ENCODE measurements around the gene CRY2. TPM values are rescaled to one million over a fixed set of nuclear protein-coding genes. Genes with fewer than 3 reads are reported as not detected.

CRY2 gene
- total RNA-seq, 6 experiments from 2014 or later, result 19.6 to 104 (median 31.5) TPM

DNA sequence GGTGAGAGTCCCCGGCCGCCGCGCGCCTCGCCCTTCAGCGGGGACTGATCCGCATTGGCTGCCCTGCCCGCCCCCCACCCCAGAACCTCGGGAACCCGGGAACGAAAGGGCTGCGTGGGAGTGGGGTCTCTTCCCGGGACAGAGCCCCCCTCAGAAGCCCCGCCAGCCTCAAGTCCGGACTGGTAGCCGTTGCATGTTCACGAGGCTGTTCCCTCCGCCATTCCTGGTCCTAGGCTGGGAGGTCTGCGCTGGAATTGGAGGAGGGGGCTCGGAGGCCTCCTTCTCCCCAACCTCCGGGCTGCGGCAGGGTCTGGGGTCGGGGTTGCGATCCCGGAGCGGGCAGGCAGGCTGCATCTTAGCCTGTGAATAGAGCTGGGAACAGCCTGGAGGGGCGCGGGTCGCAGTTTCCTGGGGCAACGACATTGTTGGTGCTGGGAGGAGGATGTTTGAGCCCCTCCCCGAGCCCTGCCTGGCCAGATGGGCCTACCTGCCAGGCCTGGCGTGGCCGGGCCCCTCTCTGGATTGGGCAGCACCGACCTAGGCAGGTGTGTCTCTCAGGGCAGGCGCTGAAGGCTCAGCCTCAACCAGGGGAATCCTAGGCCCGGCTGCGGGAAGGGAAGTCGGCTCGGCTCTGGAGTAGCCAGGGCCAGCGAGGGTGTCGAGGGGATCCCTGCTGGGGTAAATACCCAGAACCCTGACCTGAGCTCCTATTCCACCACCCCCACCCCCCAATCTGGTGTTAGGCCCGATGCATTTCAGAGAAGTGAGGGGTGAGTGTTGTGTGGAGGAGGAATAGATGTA lies 38.8 kb downstream of the CRY2 start:
- H3K27ac ChIP-seq, result no peak overlapping the region
- no peaks in the 10 kb centered on the region for H3K9me3 ChIP-seq
- ATAC-seq, result no peak
- H3K4me1 ChIP-seq, result peaks cover 0 to 7% (median 0%) of the 10 kb centered on the region in 4 donors
- peaks cover 0 to 13% (median 8%) of the 10 kb centered on the region in 4 donors for H3K36me3 ChIP-seq
- 35% methylated on average over 4 of the region's 43 CpGs for WGBS (ENCODE audit: insufficient coverage, low coverage, low lambda C conversion rate, missing lambda C conversion rate)
- intact Hi-C loops (cut with DNase I), result no loop called here
- H3K4me3 ChIP-seq, result peak overlapping the region; percentile 23 to 51 (median 34)
- H3K27me3 ChIP-seq, result no peaks in the 10 kb centered on the region
- TF ChIP-seq, protein P1, sequence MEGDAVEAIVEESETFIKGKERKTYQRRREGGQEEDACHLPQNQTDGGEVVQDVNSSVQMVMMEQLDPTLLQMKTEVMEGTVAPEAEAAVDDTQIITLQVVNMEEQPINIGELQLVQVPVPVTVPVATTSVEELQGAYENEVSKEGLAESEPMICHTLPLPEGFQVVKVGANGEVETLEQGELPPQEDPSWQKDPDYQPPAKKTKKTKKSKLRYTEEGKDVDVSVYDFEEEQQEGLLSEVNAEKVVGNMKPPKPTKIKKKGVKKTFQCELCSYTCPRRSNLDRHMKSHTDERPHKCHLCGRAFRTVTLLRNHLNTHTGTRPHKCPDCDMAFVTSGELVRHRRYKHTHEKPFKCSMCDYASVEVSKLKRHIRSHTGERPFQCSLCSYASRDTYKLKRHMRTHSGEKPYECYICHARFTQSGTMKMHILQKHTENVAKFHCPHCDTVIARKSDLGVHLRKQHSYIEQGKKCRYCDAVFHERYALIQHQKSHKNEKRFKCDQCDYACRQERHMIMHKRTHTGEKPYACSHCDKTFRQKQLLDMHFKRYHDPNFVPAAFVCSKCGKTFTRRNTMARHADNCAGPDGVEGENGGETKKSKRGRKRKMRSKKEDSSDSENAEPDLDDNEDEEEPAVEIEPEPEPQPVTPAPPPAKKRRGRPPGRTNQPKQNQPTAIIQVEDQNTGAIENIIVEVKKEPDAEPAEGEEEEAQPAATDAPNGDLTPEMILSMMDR (IDR thresholded peaks at IDR 0.05), result no peak
- no peak for TF ChIP-seq POLR2A (IDR thresholded peaks at IDR 0.05)
- DNase-seq, result no peak

DNA sequence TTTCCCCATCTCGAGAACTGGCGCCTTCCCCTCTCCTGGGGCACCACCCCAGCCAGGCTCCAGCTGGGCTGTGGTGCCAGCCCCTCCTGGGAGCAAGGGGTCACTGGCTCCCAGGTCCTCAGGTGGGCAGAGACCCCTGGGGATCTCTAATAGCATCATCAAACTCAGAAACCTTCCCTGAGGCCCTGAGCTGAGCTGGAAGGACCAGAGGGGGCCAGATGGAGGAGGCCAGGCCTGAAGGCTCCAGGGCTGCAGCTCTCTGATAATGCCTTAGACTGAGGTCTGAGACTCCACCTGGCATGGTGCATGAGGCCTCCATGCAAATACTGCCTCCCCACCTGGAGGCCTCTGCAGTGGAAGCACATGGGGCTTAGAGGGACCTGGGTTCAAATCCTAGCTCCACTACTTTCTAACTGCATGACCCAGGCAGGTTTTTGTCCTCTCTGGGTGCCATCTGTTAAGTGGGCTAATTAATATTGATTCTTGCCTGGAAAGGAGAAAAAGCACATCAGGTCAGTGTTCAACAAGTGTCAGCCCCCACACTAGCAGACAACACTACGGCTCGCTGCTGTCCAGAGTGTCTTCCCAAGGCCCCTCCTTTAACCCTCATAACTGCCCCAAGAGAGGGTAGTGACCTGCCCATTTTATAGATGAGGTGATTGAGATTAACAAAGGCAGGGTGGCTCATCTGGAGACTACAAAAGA lies 39.7 kb downstream of the CRY2 start:
- H3K27ac ChIP-seq, result no peak overlapping the region
- WGBS (ENCODE audit: insufficient coverage, low coverage, low lambda C conversion rate, missing lambda C conversion rate), result 93% methylated on average over 2 of the region's 4 CpGs
- no peaks in the 10 kb centered on the region for H3K27me3 ChIP-seq
- H3K4me1 ChIP-seq, result peaks cover 0 to 14% (median 0%) of the 10 kb centered on the region in 4 donors
- DNase-seq, result no peak
- H3K4me3 ChIP-seq, result no peak overlapping the region
- no peak for ATAC-seq
- intact Hi-C loops (cut with DNase I), result no loop called here
- no peaks in the 10 kb centered on the region for H3K9me3 ChIP-seq
- TF ChIP-seq POLR2A (IDR thresholded peaks at IDR 0.05), result no peak
- TF ChIP-seq, protein P1 (IDR thresholded peaks at IDR 0.05), result no peak
- peaks cover 0 to 5% (median 3%) of the 10 kb centered on the region in 4 donors for H3K36me3 ChIP-seq

DNA sequence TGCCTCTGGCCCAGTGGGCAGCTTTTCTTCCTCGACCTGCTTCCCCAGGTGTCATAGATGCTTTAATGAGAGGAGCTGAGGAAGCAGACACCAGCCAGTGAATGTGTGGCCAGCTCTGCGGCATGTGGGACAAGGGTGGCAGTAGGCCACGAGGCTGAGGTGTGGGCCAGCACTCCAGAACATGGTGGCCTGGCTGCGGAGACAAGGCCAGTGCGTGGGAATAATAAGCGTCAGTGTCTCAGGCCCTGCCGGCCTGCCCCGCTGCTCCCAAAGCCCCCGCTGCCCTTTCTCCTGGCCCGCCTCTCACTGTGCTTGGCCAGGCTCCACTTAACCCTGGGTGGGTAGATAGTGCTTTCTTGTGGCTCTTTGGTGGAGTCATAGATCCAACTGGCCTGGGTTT lies 40.3 kb downstream of the CRY2 start:
- Histone ChIP-seq H3K4me1 (peaks cover 0 to 17% (median 0%) of the 10 kb centered on the region in 4 donors), H3K27ac (no peak overlapping the region), H3K4me3 (no peak overlapping the region), H3K27me3 (no peaks in the 10 kb centered on the region), H3K9me3 (no peaks in the 10 kb centered on the region), H3K36me3 (no peaks in the 10 kb centered on the region)
- DNase-seq (no peak), ATAC-seq (no peak)
- TF ChIP-seq, protein P1 (IDR thresholded peaks at IDR 0.05), result no peak
- TF ChIP-seq POLR2A (IDR thresholded peaks at IDR 0.05), result no peak
- WGBS (ENCODE audit: insufficient coverage, low coverage, low lambda C conversion rate, missing lambda C conversion rate), result no CpG with 5 or more reads among the region's 10 CpGs
- intact Hi-C loops (cut with DNase I), result no loop called here

DNA sequence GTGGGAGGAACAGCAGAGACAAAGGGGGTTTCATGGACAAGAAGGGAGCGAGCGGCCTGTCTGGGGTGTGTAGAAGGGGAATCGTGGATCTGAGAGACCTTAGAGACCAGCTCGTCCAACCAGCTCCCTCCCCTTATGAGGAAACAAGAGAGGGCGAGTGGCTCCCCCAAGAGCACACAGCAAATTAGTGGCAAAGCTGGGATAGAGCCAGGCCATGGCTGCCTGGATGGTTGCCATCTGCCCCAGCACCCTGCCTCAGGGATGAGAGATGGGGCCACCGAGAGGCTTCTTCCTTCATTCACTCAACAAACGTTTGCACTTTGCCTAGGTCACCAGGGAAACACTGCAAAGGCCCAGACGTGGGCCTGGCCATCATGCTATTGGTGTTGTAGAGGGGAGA lies 42.3 kb downstream of the CRY2 start:
- TF ChIP-seq, protein P1 (IDR thresholded peaks at IDR 0.05), result no peak
- TF ChIP-seq POLR2A (IDR thresholded peaks at IDR 0.05), result no peak
- peak in 1 of 3 donors; percentile 39 for DNase-seq
- intact Hi-C loops (cut with DNase I), result no loop called here
- WGBS (ENCODE audit: insufficient coverage, low coverage, low lambda C conversion rate, missing lambda C conversion rate), result no CpG with 5 or more reads among the region's 8 CpGs
- Histone ChIP-seq H3K4me1 (peaks cover 0 to 24% (median 0%) of the 10 kb centered on the region in 4 donors), H3K27me3 (no peaks in the 10 kb centered on the region), H3K9me3 (no peaks in the 10 kb centered on the region), H3K36me3 (no peaks in the 10 kb centered on the region), H3K4me3 (no peak overlapping the region), H3K27ac (no peak overlapping the region)
- ATAC-seq, result no peak
